A172 (cell line): ENCODE data around the gene HOXB5. TPM values are rescaled to one million over a fixed set of nuclear protein-coding genes. Genes with fewer than 3 reads are reported as not detected.

Experiments
- DNase-seq: peaks from one replicate; pipeline ENCODE4 v3.0.0-alpha.2; 2015; ENCODE audit warnings: low spot score
- total RNA-seq: library from RNA; depleted of rRNA; stranded (reverse); fragments of >200 nt; shearing (Covaris generic); gene quantifications from 2 replicates; pipeline ENCODE4 v1.2.3, GENCODE V29; 2014

The HOXB5 gene
- total RNA-seq, 1 experiment from 2014 or later: 2.4 TPM

DNA sequence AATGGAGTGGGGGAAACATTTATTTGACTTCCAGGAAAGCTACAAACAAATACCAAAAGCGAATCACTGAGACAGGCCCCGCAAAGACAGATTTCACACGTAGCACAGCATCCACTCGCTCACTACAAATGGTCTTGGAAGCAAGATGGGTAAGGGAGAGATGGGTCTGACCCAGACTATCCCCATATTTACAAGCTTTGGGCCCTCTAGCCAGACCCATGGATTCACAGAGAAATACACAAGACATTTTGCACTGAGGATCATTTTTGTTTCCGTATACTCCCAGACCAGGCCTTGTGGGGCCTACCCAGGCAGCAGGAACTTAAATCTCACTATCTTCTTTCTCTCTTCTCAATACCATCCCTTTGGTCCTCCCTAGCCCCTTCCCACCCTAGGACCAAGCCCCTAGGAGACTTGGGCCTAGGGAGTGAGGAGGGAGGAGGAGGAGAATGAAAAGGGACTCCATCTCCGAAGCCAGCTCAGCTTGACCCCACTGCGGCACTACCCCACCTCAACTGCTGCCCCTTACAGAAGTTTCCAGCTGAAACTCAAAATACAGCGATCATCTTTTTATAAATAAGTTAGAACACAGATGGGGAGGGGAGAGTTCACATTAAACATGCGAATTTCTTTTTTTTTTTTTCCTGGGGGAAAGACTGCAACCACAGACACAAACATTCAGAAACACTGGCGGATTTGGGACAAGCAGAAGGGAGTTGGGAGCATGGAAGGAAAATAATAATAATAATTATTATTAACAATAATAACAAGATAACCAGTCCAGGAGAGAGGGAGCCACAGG is 2.1 kb downstream of the HOXB5 start:
- DNase-seq: peak; percentile 29

DNA sequence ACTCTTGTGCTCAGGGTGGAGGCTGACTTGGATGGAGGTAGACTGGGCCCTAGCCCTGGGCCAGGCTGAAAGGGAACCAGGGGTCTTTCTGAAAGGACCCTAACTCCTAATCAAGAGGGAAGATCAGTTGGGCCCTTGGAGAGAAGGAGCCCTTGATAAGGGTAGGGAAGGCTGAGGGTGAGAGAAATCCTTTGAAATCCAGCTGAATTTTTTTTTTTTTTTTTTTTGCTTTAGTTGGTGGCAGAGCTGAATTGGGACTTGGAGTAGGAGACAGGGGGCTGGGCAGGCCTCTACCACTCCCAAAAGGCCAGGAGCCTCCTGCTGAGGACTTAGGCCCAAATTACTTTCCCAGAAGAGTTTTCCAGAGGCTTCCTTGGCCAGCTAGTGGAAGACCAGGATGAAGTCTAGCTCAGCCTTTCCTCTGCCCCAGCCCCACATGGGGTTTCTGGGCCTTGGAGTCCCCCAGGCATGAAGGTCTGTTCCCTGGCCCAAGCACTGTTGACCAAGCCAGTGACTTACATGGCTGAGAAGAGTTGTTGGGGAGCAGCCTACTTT is 2.9 kb downstream of the HOXB5 start:
- peak; percentile 44 for DNase-seq

DNA sequence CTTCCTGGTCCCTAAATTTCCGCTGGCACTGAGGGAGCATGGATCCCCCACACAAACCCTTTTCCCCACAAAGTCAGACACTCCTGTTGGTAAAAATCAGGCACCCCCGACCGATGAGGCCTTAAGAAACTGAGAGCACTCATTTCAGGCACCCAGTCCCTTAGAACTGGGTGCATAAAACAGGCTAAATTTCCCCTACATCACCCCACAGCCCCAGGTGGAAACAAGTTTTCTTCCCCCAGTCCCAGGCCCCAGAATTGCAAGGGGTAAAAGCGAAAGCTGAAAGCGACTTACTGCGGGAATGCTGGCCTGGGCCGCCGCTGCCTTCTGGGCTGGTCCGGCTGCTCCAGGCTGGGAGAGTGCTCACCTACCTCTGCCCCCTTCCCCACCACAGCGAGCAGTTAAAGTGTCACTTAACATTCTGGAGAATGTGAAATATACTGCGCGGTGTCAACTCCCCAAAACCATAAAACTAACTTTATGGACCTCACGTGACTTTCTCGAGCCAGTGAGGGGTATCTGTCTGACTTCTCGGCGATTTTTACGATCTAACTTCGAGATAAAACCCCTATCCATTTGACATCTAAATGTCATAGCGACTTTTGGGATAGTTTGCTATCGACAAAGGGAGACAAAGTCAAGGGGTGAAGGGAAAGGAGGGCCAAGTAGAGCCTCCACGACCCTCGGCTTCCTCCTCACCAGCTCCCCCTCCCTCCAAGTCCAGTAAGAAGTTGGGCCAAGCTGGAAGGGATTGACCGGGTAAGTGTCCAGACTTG is 3.6 kb downstream of the HOXB5 start, which contains the start of gene HOXB3:
TSS of gene HOXB3 (minus strand) at position 411 of the 776 bp plus-strand sequence. CDS start 37,767 bp downstream, outside the sequence.
- DNase-seq: peak; percentile 94

- DNase-seq: peak; percentile 66
Measured at GRCh38 chr17:48589060-48589830, 4.3 kb downstream of the HOXB5 start.

- DNase-seq: peak; percentile 43
Measured at GRCh38 chr17:48588528-48588927, 5.1 kb downstream of the HOXB5 start.

DNA sequence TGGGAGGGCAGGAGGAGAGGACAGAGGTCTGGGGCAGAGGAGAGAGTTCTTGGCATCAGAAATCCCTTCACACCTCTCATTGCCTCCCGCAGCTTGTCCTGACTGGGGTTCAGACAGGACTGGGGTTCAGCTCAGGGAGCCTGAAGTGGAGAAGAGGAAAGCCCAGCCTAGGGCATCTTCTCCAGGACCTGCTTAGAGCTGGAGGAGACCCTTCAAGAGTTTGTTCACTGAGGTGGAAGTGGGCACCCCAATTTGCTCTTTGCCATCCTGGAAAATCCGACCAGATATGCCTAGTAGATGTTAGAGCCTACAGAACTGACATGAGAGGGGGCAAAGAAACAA is 5.5 kb downstream of the HOXB5 start:
- peak; percentile 59 for DNase-seq

DNA sequence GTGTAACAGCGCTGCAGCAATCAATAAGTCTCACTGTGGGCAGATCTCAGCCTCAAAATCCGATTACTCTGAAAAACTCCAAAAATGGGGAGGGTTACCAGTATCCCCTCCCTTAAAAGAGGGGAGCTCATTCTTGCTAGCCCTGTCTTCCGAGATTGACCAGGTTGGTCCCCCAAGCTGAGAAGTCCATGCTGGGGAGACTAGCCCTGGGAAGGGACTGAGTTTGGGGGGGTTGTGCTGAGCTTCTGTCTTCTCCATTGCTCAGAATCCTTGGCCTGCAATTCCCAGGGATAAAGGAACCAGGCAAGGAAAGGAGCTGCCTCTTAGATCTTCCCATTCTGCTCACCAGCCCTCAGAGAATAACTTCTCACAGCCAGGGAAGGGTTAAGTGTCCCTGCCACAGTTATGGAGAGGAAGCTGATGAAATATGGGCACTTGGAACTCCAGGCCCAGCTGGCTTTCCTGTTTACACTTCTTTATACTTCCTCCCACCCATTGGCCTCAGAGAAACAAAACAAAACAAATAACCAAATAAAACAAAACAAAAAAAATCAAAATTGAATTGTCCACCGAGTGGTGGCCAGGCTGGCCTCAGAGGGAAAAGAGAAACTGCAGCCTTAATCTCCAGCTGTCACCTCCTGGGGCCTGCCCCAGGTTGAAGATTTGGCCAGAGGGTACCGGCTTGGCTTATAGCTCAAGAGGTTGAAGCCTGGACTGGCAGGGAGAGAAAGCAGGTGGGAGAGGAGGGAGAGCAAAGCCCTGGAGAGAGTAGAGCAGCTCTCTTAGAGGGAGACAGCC is 6.1 kb downstream of the HOXB5 start:
- DNase-seq: peak; percentile 80

DNA sequence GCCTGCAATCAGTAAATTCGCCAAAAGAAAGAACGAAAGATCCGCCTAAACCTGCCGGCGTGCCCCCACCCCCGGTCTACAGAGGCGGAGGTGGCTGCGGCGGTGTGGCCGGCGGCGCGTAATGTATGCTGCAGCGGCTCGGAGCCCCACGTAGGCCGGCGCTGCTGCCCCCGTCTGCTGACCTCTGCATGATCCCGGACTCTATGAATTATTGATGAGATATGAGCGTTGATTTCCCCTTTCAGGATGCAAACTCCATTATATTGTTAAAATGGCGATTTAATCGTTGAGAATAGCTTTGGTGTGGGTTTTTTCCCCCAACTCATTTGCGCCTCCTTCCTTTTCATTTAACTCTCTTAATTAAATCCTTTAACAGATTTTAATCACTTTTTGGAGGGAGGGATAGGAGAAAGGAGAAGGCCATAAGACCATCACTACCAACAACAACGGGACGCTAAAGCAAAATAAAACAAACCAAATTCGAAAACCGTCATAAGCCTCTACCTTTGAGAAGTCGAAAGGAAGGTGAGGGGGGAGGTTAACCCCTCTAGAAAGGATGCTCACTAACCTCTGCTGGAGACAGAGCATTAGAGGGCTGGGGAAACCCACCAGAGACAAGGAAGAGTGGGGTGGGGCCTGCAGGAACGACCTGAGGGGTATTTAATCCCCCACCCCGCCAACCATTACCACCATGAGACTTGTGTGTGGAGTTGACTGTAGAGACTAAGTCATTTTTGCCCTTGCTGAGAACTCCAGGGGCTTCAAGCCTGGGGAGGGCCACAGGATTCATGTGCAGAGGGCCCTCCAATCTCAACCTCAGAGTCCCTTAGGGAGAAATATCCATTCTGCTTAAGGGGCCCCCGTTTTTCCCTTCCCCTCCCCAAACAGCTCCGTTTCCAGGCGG is 7.0 kb downstream of the HOXB5 start:
- peak; percentile 46 for DNase-seq

DNA sequence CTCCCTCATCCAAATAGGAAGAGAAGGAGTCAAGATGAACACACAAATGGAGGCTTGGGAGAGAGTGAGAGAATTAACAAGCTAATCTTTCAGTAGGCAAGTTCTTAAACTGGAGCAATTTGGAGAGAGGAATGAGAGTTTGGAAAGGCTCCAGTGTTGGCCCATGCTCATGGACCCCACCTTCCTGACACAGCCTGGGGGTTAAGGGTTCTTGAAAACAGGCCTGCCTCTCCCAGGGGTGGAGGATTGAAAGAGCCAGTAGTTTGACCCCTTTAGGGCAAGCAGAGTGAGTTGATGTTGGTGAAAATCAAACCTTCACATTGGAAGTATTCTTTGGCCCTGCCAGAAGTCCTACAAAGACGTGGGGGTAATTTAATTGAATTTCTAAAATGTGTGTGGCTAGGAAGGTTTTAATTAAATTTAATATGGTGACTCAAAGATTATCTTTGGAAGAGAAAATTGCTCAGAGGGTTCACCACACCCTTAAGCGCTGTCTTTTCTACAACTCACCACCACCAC is 9.3 kb downstream of the HOXB5 start:
- peak; percentile 52 for DNase-seq

GRCh38 chr17:48583708-48584222 is 9.8 kb downstream of the HOXB5 start:
- no peak for DNase-seq

DNA sequence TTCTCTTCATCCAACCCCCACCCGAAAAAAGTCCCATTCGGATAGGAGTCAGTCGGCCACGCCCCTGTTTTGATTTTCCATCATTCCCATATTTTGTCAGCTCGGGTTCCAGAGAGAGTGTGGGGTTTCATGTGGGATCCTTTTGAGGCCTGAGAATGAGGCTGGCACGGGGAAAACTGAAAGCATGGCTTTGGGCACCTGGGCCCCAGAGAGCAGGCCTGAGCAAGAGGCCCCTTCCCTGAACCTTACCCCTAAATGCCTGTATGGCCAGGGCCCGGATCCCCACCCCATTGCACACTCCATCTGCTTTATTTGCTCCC is 10.9 kb downstream of the HOXB5 start:
- no peak for DNase-seq

GRCh38 chr17:48579760-48580554 is 13.6 kb downstream of the HOXB5 start:
- peak; percentile 56 for DNase-seq

- DNase-seq: no peak
Measured at GRCh38 chr17:48579471-48579759, 14.2 kb downstream of the HOXB5 start.

DNA sequence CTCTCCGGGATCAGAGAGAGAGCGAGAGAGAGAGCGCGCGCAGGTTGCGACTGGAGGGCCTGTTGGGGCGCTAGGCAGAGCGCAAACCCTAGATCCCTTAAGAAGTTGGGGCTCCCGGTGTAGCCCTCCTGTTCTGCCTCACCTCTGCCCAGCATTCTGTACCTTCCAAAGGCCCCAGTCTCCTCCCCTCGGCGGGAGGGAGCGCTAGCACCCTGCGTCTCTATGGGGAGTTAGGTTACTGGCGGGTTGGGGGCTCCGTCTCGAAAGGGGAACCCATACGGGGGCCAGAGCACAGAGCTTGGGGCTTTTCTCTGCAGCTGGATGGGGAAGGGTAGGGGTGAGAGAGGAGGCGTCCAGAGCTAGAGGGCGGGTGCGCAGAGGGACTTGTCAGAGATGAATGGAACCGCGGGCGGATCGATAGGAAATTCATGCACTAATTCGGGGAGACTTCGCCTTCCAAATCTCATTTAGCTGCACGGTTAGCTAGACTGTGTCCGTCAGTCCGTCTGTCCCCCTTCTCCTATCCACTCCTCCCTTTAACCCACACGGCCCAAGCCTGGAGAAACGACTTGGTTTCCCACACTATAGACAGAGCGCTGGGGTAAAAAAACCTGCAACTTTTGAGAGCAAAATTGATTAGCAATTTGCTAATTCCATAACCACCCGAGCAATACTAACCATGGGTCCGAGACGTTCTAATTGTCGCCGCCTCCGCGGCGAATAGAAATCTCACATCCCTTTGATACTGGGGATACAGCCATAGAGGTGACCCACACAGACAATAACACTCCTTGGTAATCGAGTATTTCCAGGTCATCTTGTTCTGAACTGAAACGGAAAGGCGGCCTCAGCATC is 14.7 kb downstream of the HOXB5 start:
- DNase-seq: peak; percentile 51

GRCh38 chr17:48577946-48578615 is 15.5 kb downstream of the HOXB5 start, which contains the start of gene HOXB4:
Gene HOXB4, minus strand, starts transcription at chr17:48578350. Its CDS starts 31 bp downstream, at chr17:48578319.
- DNase-seq: peak; percentile 71

GRCh38 chr17:48577330-48577945 is 16.1 kb downstream of the HOXB5 start:
- DNase-seq: peak; percentile 56
